Right kidney (tissue), 1 donor: ENCODE results near the gene NUDCD3.
"Not testable (repeated sequence)": the region's sequence is repeated elsewhere in the genome, so short reads cannot be mapped to it uniquely, and the experiment has no call there.

Experiments used
- DNase-seq: peaks from one replicate; pipeline ENCODE4 v3.0.0-alpha.2; 2016

The NUDCD3 gene

GRCh38 chr7:44448922-44449583 lies 41.4 kb downstream of the NUDCD3 start:
- DNase-seq, result no peak

DNA sequence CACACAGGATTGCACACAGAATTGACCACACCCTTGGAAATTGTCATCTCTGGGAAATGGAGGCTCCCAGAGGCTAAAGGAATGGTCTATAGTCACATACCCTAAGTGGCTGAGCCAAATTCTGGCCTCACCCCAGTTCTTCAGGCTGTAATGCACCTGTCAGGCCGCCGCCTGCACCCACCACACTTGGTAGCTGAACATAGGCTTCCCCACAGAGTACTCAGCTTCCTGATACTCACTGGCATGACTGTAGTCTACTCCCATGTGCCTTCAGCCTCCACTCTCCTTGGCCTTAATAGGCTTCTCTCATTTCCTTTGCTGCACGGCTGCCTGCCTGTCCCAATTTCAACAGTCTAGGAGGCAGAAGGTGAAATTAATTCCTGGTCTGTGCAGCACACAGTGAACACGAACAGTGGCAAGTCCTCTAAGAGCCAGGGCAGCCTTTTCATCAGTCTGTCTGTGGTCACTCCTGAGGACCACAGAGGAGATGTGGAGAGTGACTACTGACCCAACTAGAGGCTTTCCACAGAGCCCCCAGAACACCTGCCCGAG lies 42.5 kb downstream of the NUDCD3 start:
- no peak for DNase-seq

DNA sequence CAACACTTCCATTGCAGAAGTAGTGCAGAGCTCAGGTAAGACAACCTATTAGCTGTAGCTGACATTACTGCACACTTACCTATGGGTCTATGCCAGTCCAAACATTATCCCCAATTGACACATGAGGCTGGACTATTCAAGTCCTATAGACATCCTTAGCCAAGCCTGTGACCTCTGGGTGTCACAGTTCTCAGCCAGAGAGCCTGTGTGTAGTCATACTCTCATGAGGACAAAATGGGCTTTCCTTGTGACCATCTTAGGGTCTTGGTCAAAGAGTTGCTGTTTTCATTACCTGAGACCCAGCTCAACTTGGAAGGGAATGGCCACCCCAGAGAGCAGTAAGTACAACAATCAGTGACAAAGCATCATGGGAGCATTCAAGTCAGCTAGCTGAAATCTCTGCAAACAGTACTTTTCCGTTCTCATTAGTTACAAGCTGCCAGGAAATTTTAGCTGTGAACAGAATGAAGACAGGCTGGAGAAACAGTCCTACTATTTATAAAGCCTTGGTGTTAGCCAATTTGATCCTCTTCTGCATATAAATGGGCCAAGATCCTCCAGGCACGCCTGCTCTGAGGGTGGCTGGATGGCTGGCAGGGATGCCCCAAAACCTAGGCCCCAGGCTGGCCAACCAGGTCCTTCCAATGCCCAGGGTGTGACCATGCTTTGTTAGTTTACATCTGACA lies 44.3 kb downstream of the NUDCD3 start:
- DNase-seq, result no peak

DNA sequence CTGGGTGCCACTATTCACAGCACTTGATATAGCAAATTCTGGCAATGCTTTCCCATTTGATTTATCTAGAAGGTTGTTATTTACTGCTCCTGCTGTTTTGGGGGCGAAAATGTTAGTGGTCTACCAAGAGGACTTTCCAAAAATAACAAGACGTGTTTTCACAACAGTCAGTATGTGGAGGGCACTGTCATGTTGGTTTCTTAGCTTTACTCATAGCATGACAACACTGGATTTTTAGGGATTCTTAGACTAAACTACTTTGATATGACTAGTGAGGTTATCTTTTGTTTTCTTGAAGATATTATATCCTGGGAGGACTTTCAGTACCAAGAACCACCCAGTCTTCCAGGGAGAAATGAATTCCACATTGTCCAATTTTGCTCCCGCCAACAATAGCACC lies 49.4 kb downstream of the NUDCD3 start:
- no peak for DNase-seq

DNA sequence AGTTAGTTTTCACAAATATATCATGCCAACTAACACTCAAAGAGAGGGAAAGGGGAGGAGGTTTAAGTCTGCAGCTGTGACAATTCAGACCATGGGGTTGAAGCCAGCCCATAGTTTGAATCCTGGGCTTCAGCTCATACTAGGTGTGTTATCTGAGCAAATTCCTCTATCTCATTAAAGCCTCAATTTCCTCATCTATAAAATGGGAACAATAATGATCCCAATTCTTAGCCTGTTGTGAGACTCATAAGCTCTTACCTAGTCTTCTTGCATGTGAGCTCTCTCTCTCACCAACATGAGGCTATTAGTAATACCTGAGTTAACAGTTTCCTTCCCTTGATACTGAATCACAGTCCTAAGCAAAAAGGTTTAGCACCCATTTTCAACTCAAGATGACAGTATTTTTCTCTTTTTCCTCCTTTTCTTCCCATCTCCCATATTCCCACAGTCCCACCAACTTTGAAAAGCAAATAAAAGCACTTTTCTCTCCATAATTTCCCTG lies 49.8 kb downstream of the NUDCD3 start:
- DNase-seq, result no peak

DNA sequence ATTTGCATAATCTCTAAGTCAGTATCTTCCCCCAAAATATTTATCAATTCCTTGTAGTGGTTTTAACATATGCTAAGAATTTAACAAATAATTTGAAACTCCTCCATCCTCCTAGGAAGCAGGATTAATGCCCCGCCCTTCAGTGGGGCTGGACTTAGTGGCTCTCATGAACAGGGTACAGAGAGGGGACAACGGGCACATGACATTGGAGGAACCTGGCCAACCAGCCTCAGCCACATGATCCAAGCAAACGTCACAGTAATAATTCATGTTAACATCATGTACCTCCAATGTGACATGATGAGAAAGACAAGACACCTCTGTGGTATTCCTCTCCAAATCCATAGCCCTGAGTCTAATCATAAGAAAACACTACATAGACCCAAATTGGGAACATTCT lies 50.5 kb downstream of the NUDCD3 start:
- no peak for DNase-seq

- DNase-seq, result no peak
Measured at GRCh38 chr7:44438816-44439215, 51.6 kb downstream of the NUDCD3 start.

GRCh38 chr7:44434201-44434600 lies 56.3 kb downstream of the NUDCD3 start:
- no peak for DNase-seq

- DNase-seq, result no peak
Measured at GRCh38 chr7:44433255-44434022, 57.0 kb downstream of the NUDCD3 start.

DNA sequence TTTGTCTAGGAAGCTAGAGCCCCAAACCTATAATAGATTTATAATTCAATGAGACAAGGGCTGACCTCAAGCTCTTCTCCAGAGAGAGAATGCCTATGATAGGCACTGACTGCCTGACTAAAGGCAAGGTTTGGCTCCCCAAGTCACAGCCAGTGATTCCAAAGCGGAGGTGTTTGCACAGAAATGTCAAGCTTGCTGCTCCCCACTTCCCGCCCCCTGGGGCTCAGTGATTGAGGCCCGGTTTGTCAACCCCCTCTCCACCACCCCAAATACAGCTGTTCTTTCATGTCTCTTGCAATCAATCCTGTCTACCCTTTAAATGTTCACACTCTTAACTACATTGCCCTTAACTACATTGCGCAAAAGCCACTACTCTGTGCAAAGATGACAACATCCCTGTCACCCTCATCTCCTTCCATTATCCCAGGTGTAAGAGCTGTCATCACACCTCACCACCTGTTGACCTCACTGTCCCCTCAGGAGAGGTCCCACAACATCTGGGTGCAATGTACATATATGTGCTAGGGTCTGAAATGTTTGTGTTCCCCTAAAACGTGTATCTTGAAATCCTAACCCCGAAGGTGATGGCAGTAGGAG lies 58.0 kb downstream of the NUDCD3 start:
- DNase-seq, result no peak

DNA sequence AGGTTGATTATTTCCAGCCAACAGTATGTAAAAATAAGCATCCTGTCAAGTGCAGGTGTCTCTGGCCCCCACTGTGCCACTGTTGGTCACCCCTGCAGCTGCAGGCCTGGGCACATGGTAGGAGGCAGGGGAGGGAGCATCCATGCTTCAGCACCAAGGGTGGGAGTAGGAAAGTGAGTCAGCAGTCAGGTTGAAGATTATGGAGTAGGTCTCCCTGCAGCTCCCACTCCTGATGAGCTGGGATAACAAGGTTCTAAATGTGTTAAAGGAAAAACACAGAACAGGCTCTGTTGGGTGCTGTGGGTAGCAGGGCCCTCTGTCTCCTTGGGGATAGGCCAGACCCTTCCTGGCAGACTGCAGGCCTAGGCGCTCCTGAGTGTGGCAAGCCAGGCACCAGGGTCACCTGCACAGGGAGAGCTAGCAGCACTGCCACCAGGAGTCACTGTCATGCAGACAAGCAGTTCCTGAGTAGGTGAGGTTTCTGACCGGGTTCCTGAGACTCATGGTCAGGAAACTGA lies 59.3 kb downstream of the NUDCD3 start:
- no peak for DNase-seq

GRCh38 chr7:44430054-44430453 lies 60.4 kb downstream of the NUDCD3 start:
- DNase-seq, result no peak

- not testable (repeated sequence) for DNase-seq
Measured at GRCh38 chr7:44424762-44425161, 65.7 kb downstream of the NUDCD3 start.

- no peak for DNase-seq
Measured at GRCh38 chr7:44416941-44417340, 73.5 kb downstream of the NUDCD3 start.

DNA sequence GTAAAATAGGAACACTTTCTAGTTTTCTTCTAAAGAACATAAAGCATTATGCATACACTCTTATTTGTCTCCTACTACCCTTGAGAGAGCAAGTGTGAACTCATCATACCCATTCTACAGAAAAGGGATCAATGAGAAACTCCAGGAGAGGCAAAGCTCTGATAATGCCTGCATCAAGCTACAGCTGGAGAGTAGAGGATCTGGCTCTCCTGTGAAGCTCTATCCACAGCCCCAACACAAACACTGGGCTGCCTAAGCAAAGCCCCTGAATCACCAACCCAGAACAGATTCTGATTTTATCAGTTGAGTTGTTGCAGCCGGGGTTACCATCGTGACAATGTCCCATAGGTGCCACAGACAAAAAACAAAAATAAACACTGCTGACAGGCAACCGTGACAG lies 74.9 kb downstream of the NUDCD3 start:
- no peak for DNase-seq

GRCh38 chr7:44415047-44415446 lies 75.4 kb downstream of the NUDCD3 start:
- DNase-seq, result no peak

- no peak for DNase-seq
Measured at GRCh38 chr7:44411306-44411705, 79.2 kb downstream of the NUDCD3 start.

DNA sequence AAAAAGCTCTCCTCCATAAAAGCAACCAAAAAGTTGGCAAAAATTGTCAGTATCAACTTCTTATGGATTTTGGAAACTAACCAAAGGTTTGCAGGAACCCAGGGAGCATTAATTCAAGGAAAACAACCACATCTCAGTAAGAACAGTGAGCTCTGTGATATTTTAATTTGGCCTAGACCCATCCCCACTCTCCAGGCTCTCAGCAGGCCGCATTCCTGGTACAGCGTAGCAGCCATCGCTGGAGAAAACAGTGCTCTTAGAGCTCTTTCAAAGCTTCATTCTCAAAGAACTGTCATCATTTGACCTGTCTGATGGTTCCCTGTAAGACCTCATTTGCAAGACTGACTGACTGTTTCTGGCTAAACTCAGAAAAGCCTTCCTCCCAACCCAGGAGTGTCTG lies 81.9 kb downstream of the NUDCD3 start:
- DNase-seq, result no peak

- DNase-seq, result no peak
Measured at GRCh38 chr7:44403775-44404174, 86.7 kb downstream of the NUDCD3 start.

DNA sequence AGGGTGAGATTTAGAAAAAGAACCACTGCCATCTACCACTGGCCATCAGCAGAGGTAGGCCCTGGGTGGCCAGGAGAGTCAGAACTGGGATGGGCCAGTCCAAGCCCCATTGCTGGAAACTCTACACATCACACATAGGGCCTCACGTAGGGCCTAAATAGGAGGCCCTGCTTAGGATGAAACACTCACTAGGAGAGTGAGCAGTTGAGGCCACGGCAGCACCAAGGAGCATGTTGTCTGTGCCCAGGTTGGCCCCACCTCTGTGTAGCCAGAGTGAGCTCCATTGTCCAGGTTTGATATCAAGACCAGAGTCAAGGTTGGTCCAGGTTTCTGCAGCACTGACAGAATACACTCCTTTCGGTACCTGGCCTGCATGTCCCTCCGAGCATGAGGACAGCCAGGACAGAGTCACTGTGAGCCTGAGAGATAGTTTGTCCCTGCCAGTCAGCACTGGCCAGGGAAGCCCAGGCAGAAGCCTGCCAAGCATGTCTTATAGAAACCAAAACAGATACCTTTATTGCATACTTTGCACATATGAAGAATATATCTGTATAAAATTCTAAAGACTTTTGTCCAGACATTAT lies 87.2 kb downstream of the NUDCD3 start:
- no peak for DNase-seq

- no peak for DNase-seq
Measured at GRCh38 chr7:44402401-44403060, 87.9 kb downstream of the NUDCD3 start.
